Mesothelial cell of epicardium (in vitro differentiated cells): ENCODE data around the gene TRIM32. TPM values are rescaled to one million over a fixed set of nuclear protein-coding genes. Genes with fewer than 3 reads are reported as not detected.
A peak's percentile ranks its signal among the peaks of the same experiment; 100 is the strongest.

Source experiments
- DNase-seq, 2 experiments: peaks; one replicate each; pipeline ENCODE4 v3.0.0; 2021; ENCODE audit warnings: low spot score in 2 of 2; ENCODE audit not compliant: unreplicated experiment in 2 of 2
- H3K27ac Mint-ChIP-seq: 2 replicates; pipeline ENCODE4 v1.8.0; 2021; ENCODE audit warnings: mixed read lengths
- H3K27me3 Mint-ChIP-seq: 2 replicates; pipeline ENCODE4 v1.8.0; 2021; ENCODE audit warnings: low read depth, mixed read lengths
- H3K36me3 Mint-ChIP-seq: 2 replicates; pipeline ENCODE4 v1.8.0; 2021; ENCODE audit warnings: mixed read lengths
- H3K4me1 Mint-ChIP-seq: 2 replicates; pipeline ENCODE4 v1.8.0; 2021; ENCODE audit warnings: mixed read lengths
- H3K4me3 Mint-ChIP-seq: 2 replicates; pipeline ENCODE4 v1.8.0; 2021; ENCODE audit warnings: mild to moderate bottlenecking, moderate library complexity, mixed read lengths
- H3K9me3 Mint-ChIP-seq: 2 replicates; pipeline ENCODE4 v1.8.0; 2021; ENCODE audit warnings: mixed read lengths
- CTCF ChIP-seq: fragments of 200-600 bp; sonication (generic); IDR thresholded peaks from one replicate; pipeline ENCODE4 v1.5.0; 2021; ENCODE audit warnings: antibody characterized with exemption; ENCODE audit not compliant: unreplicated experiment
- total RNA-seq: library from RNA; stranded (reverse); gene quantifications from 3 replicates; pipeline ENCODE4 v1.2.1, GENCODE V29; 2021

Gene TRIM32
- total RNA-seq, 1 donor from 2014 or later = 33.6 TPM

GRCh38 chr9:116685166-116685565, 1.9 kb upstream of the TRIM32 start:
- H3K27me3 Mint-ChIP-seq = no peaks in the 10 kb centered on the region
- no peak for TF ChIP-seq CTCF
- peaks cover 3% of the 10 kb centered on the region for H3K36me3 Mint-ChIP-seq
- H3K4me1 Mint-ChIP-seq = peaks cover 30% of the 10 kb centered on the region
- no peak for DNase-seq
- no peak overlapping the region for H3K4me3 Mint-ChIP-seq
- peaks cover 9% of the 10 kb centered on the region for H3K9me3 Mint-ChIP-seq
- no peak overlapping the region for H3K27ac Mint-ChIP-seq

GRCh38 chr9:116686135-116686534, 970 bp upstream of the TRIM32 start:
- Mint-ChIP-seq H3K27ac (peak overlapping the region; percentile 85), H3K4me3 (peak overlapping the region; percentile 78), H3K9me3 (peaks cover 9% of the 10 kb centered on the region), H3K27me3 (no peaks in the 10 kb centered on the region), H3K36me3 (peaks cover 3% of the 10 kb centered on the region), H3K4me1 (peaks cover 30% of the 10 kb centered on the region)
- no peak for TF ChIP-seq CTCF
- no peak for DNase-seq

GRCh38 chr9:116686693-116687073, 422 bp upstream of the TRIM32 start:
- Mint-ChIP-seq H3K36me3 (peaks cover 3% of the 10 kb centered on the region), H3K9me3 (peaks cover 9% of the 10 kb centered on the region), H3K27ac (peak overlapping the region; percentile 85), H3K27me3 (no peaks in the 10 kb centered on the region), H3K4me1 (peaks cover 30% of the 10 kb centered on the region), H3K4me3 (peak overlapping the region; percentile 78)
- no peak for DNase-seq
- no peak for TF ChIP-seq CTCF

- Mint-ChIP-seq H3K9me3 (peaks cover 9% of the 10 kb centered on the region), H3K36me3 (peaks cover 3% of the 10 kb centered on the region), H3K27me3 (no peaks in the 10 kb centered on the region), H3K4me1 (peaks cover 35% of the 10 kb centered on the region), H3K27ac (peak overlapping the region; percentile 36), H3K4me3 (peak overlapping the region; percentile 78)
- DNase-seq = no peak
- no peak for TF ChIP-seq CTCF
These were observed 640 bp downstream of the TRIM32 start for GRCh38 chr9:116687754-116688135.

- Mint-ChIP-seq H3K27me3 (no peaks in the 10 kb centered on the region), H3K4me3 (peak overlapping the region; percentile 78), H3K9me3 (peaks cover 5% of the 10 kb centered on the region), H3K36me3 (peaks cover 2% of the 10 kb centered on the region), H3K4me1 (peaks cover 42% of the 10 kb centered on the region), H3K27ac (no peak overlapping the region)
- no peak for DNase-seq
- no peak for TF ChIP-seq CTCF
These were observed 1.8 kb downstream of the TRIM32 start for GRCh38 chr9:116688806-116689485.
